Neutrophil (primary cell): ENCODE data around the gene MYBBP1A.

Source experiments
- H3K27ac ChIP-seq: fragments of 200-600 bp; sonication (generic); 2 replicates; pipeline ENCODE4 v1.5.1; 2016; ENCODE audit warnings: mild to moderate bottlenecking, moderate library complexity
- H3K27me3 ChIP-seq: fragments of 200-600 bp; sonication (generic); 2 replicates; pipeline ENCODE4 v1.6.0; 2016; ENCODE audit warnings: mild to moderate bottlenecking
- H3K36me3 ChIP-seq: fragments of 200-600 bp; sonication (generic); 2 replicates; pipeline ENCODE4 v1.5.1; 2017
- H3K4me1 ChIP-seq, 2 experiments: fragments of 200-600 bp in 1 of 2; sonication (generic) in 1 of 2; 1 replicate in 1 of 2; 2 replicates in 1 of 2; pipeline versions ENCODE4 v1.5.1 to v1.6.1; 2013 to 2016; ENCODE audit warnings: low read depth in 1 of 2, low read length in 1 of 2, mild to moderate bottlenecking in 1 of 2, moderate library complexity in 1 of 2; ENCODE audit not compliant: control insufficient read depth in 1 of 2, insufficient read depth in 1 of 2
- H3K4me3 ChIP-seq, 2 experiments: fragments of 200-600 bp in 1 of 2; sonication (generic) in 1 of 2; 1 replicate in 1 of 2; 2 replicates in 1 of 2; pipeline ENCODE4 v1.5.1; 2013 to 2016; ENCODE audit warnings: low read depth in 1 of 2, low read length in 1 of 2, mild to moderate bottlenecking in 1 of 2, moderate library complexity in 1 of 2
- H3K9me3 ChIP-seq: fragments of 200-600 bp; sonication (generic); 2 replicates; pipeline ENCODE4 v1.5.1; 2016
- CTCF ChIP-seq: fragments of 200-600 bp; sonication (generic); IDR thresholded peaks from 2 replicates; pipeline ENCODE4 v1.5.1; 2016; ENCODE audit warnings: antibody characterized with exemption

The MYBBP1A gene

GRCh38 chr17:4509923-4510617, 45.1 kb downstream of the MYBBP1A start:
- H3K36me3 ChIP-seq = no peaks in the 10 kb centered on the region
- H3K27ac ChIP-seq = no peak overlapping the region
- no peak for TF ChIP-seq CTCF
- no peaks in the 10 kb centered on the region for H3K9me3 ChIP-seq
- peaks cover 15 to 31% of the 10 kb centered on the region in 2 experiments for H3K4me1 ChIP-seq
- no peaks in the 10 kb centered on the region for H3K27me3 ChIP-seq
- no peak overlapping the region for H3K4me3 ChIP-seq

- Histone ChIP-seq H3K27me3 (no peaks in the 10 kb centered on the region), H3K27ac (no peak overlapping the region), H3K36me3 (no peaks in the 10 kb centered on the region), H3K4me3 (no peak overlapping the region), H3K9me3 (no peaks in the 10 kb centered on the region), H3K4me1 (peaks cover 22 to 38% of the 10 kb centered on the region in 2 experiments)
- TF ChIP-seq CTCF = no peak
These were observed 45.8 kb downstream of the MYBBP1A start for GRCh38 chr17:4509401-4509800.

- H3K4me1 ChIP-seq = peaks cover 34 to 50% of the 10 kb centered on the region in 2 experiments
- no peak overlapping the region for H3K27ac ChIP-seq
- no peak for TF ChIP-seq CTCF
- no peaks in the 10 kb centered on the region for H3K36me3 ChIP-seq
- no peaks in the 10 kb centered on the region for H3K27me3 ChIP-seq
- no peaks in the 10 kb centered on the region for H3K9me3 ChIP-seq
- H3K4me3 ChIP-seq = no peak overlapping the region
These were observed 47.0 kb downstream of the MYBBP1A start for GRCh38 chr17:4508207-4508606.

GRCh38 chr17:4507361-4508111, 47.6 kb downstream of the MYBBP1A start:
- Histone ChIP-seq H3K4me3 (no peak overlapping the region), H3K27ac (no peak overlapping the region), H3K9me3 (no peaks in the 10 kb centered on the region), H3K27me3 (no peaks in the 10 kb centered on the region), H3K36me3 (no peaks in the 10 kb centered on the region), H3K4me1 (peaks cover 36 to 51% of the 10 kb centered on the region in 2 experiments)
- TF ChIP-seq CTCF = no peak

- Histone ChIP-seq H3K9me3 (no peaks in the 10 kb centered on the region), H3K36me3 (no peaks in the 10 kb centered on the region), H3K27me3 (no peaks in the 10 kb centered on the region), H3K4me3 (no peak overlapping the region), H3K27ac (no peak overlapping the region), H3K4me1 (peaks cover 36 to 51% of the 10 kb centered on the region in 2 experiments)
- no peak for TF ChIP-seq CTCF
These were observed 48.3 kb downstream of the MYBBP1A start for GRCh38 chr17:4506892-4507291.
